A204.1 (cell line): ENCODE measurements around the gene FAM227B.
"Not testable (repeated sequence)": the region's sequence is repeated elsewhere in the genome, so short reads cannot be mapped to it uniquely, and the experiment has no call there.

ENCODE experiments used
- FAIRE-seq: peaks from 2 replicates; lab custom pipeline; 2012; peaks lifted over from hg19 to GRCh38; lab: Jason Lieb, UNC

The FAM227B gene

DNA sequence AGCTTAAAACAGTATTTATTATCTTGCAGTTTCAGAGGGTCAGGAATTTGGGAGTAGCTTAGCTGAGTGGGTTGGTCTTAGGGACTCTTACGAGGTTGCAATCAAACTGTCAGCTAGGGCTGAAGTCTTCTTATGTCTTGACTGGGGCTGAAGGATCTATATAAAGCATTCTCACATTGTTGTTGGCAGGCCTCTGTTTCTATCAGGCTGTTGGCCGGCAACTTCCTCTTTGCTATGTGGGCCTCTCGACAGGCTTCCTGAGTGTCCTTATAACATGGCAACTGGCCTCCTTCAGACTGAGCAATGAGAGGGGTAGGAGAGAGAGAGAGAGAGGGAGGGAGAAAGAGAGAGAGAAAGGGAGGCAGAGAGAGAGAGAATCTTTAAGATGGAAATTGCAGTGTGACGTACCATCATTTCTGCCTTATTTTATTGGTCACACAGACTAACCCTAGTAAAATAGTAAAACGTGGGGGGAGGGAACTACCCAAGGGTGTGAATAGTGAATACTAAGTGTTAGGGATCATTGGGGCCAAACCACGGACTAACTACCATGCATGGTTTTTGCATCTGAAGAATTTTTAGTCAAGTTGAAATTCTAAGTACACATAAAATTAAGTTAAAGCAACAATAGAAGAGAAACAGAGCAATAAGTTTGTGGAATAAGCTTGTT is 181.5 kb downstream of the FAM227B start:
- no peak for FAIRE-seq

DNA sequence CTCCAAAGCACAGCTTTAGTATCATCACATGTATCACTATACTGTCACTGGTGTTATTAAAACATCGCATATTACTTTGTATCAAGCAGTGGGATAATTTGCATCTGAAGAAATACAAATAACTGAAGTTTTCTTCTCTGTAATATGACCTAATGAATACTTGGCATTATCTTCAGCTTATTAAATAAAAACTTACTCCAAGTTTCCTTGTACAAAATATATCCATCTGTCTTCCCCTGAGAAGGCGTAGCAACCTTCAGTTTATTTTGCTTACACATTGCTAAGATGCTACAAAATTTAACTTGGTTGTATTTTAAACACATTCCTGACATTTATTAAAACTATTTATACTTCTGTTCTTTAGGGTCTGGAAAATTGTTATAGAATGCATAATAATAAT is 183.9 kb downstream of the FAM227B start:
- FAIRE-seq = no peak

DNA sequence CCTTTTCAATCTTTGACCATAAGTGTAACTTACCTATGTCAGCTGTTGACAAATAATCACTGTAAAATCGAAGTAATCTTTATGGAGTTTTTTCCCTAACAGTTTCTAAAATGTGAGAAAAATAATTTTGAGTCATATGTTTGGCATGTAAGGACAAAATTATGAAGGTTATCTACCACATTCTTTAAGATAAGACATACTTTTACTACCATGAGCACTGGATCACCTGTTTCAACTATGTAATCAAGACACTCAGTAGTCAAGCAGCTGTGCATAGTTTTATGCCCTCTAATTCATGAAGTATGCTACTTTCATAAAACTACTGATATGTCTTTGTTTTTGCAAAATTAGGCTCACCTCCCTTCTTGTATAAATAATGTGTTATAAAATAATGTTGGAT is 185.4 kb downstream of the FAM227B start:
- no peak for FAIRE-seq

DNA sequence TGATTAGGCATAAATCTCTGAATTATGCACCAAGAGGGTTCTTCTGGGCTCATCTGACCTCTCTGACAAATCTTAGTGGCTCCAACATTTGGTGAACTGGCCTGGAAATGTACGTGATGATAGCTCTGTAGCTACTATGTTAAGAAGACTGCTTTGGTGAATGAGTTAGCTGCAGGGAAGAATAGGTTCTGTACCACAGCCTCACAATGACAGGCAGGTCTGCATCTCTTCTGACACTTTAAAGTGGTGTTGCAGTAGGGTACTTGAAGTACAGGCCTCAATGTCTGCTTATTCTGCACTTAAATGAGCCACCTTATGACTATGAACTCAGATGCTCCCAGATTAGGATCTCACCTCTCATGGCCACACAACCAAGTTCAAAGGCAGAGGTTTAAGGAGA is 190.6 kb downstream of the FAM227B start:
- no peak for FAIRE-seq

DNA sequence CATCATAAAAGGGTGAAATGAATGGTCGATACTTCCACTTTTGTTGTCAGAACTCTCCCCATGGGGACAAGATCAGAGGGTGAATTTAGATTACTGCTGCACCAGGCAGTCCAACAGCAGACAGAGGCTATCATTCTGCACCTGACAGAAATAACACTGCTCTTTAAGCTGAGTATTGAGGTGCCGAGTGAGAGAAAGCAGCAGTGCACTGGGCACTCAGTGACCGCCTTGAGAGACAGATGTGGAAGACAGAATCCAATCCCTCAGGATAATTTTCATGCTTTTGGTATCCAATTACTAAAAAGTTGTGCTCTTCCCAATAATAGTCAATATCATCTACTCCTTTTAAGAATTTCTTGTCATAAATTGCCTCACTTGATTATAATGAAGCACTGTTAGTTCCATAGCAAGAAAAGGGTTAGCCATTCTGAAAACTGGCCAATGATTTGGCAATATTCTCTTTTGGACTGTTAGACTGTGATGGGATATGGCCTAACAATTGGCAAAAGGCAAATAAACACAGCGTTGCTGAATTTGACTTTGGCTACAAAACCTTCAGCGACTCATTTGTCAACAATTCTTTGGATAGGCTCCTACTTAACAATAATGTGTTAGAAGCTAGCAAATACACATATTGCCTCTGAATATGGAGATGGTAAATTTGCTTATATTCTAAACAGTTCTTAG is 192.1 kb downstream of the FAM227B start:
- no peak for FAIRE-seq

DNA sequence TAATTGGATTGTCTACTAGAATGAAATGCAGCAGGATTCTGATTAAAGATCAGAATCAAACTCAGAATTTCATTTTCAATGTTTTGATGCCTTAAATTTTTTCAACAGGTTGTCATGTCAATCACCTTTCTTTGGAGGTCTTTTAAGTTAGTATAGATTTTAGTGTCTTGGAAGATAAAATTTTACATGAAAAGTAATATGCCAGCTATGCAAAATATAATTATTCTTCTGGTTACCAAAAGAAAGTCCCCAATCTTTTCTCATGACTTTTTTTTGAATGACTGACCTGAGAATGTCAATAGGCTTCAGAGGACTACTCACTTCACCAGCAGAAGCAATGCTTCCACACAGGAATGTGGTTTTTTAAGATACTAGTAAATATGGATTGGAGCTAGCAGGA is 193.2 kb downstream of the FAM227B start:
- no peak for FAIRE-seq

DNA sequence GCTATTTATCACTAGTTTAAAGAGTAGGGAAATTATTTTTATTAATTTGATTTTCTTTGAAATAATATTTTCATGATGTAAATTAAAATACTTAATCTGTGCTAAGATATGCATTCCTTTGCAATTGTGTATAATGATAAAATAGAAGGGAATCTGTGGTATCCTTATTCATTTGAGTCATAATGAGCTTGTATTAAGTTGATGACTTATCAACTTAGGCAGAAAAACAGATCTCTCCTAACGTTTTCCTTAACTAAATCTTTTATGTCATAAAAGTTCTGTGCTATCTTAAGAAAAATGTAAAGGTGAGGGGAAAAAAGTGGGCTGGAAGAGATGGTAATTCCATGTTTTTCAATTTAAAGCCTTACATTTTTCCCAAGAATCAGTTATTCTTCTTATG is 195.7 kb downstream of the FAM227B start:
- FAIRE-seq = no peak

DNA sequence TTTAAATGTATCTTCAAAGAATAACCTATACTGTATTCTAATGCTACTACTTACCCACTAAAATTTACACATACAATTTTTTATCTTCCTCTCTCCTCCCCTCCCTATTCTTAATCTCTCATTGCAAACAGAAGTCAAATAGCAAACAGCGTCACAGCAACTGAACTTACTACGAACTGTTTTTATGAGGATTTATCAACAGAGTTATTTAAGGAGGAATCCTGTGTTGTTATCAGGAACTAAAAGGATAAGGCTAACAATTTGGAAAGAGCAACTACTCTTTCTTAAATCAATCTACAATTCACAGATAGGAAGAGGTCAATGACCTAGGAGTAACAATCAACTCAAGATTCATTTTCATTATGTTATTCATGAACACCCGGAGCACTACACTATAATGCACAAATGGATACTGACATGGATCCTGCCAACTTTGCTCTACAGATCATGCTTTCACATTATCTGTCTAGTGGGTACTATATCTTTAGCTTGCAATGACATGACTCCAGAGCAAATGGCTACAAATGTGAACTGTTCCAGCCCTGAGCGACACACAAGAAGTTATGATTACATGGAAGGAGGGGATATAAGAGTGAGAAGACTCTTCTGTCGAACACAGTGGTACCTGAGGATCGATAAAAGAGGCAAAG is 196.6 kb downstream of the FAM227B start:
- no peak for FAIRE-seq

DNA sequence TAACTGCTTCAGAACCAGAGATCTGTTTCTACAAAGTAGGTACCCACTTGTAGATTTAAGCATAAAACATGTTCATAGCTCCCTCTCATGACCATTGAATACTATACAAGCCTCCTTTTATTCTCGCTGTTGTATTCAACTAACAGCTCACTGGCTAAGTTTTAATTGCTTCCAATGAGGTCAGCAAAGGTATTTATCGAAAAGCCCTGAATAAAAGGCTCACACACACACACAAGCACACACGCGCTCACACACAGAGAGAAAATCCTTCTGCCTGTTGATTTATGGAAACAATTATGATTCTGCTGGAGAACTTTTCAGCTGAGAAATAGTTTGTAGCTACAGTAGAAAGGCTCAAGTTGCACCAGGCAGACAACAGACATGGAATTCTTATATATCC is 197.6 kb downstream of the FAM227B start, which contains the start of gene FGF7:
TSS of gene FGF7 (plus strand) at position 222 of the 400 bp plus-strand sequence. CDS start 1,056 bp downstream, outside the sequence.
- no peak for FAIRE-seq

DNA sequence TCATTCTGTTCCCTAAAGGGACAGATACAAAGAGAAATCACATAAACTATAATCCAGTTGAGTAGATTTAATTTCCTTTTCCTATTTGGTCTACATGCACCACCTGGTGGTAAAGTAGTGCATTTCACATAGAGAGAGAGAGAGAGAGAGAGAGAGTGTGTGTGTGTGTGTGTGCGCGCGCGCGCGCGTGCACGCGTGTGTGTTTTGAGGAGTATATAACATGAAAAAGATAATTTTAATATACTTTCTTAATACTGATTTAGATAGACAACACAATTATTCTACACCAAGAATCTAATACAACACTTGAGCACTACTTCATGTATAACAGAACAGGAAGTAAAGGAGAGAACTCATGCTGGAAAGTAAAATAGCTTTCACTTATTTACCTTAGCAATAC is 198.6 kb downstream of the FAM227B start:
- peak; percentile 84 for FAIRE-seq

DNA sequence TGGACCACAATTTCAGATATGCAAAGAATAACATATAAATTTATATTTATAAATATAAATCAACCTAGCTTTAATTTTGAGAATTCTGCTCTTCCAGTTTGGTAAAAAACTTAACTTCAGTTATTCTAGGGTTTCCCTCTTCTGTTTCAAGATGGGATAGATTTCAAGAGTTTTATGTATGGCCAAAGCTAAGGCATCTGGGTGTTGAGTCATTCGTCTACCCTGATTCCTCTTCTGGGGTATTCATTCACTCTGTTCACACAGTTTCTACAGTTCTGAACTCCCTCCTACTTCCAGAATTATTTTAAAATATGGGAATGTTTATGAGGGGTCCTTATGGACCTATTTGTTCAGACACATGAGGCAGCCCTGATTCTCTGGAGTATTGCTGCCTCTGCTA is 201.8 kb downstream of the FAM227B start:
- FAIRE-seq = no peak

DNA sequence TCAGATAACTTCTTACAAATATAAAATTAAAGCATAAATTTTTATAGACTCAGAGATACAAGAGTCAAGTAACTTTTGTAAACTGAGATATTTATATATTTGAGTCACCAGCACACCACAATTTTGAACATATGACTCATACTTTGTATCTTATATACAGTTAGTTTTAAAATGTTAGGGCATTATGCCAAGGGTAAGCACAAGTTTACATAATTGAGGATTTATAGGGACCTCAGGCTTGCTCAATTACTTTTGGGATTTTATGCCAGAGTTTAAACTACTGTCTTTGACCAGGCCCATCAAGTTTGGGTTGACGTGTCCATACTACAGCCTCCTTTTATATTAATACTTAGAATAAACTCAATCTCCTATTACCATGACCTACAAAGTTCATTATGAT is 205.0 kb downstream of the FAM227B start:
- no peak for FAIRE-seq

DNA sequence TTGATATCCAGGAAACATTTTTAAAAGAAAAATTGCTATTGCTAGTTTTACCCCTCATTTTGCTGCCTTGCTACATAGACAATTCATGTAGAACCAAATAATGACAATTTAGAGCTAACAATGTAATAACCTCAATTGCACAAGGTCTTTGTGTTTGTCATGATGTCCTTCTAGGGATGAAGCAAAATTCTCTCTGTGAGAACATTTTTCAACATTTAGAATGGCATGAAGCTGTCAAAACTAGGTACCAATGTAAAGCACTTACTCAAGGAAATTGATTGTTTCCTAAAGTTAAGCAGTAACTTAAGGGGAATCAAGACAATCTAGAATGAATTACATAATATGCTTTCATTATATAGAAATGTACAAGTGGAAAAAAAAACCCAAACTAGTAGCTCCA is 205.5 kb downstream of the FAM227B start:
- no peak for FAIRE-seq

DNA sequence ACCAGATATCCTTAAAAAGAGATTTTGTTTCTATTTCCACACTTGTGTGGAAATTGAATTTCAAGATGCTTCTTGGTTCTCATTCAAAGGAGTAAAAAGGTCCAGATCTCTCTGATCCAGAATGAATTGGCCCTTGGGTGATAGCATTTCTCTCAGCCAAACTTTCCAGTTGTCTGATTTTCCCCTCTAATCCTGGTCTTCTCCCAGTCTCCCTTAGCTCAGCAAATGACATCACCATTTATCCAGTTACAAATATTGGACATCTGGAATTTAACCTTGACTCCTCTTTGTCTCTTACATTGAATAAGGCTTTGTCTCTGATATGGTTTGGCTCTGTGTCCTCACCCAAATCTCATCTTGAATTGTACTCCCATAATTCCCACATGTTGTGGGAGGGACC is 207.8 kb downstream of the FAM227B start:
- FAIRE-seq = no peak

DNA sequence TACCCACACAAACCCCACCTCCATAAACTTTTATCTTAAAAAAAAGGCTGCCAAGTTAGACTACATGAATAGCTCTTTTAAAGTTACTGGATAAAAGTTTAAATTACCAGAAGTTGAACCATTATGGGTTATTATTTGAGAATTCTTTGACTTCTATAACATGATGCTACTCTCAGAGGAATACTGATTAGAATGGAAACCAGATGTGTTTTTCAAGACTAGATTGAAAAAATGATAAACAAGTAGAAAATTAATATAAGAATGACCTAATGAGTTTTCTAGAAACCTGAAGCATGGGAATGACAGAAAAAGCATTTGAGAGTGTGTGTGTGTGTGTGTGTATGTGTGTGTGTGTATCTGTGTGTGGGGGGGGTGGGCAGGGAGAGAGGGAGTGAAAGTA is 210.0 kb downstream of the FAM227B start:
- no peak for FAIRE-seq

DNA sequence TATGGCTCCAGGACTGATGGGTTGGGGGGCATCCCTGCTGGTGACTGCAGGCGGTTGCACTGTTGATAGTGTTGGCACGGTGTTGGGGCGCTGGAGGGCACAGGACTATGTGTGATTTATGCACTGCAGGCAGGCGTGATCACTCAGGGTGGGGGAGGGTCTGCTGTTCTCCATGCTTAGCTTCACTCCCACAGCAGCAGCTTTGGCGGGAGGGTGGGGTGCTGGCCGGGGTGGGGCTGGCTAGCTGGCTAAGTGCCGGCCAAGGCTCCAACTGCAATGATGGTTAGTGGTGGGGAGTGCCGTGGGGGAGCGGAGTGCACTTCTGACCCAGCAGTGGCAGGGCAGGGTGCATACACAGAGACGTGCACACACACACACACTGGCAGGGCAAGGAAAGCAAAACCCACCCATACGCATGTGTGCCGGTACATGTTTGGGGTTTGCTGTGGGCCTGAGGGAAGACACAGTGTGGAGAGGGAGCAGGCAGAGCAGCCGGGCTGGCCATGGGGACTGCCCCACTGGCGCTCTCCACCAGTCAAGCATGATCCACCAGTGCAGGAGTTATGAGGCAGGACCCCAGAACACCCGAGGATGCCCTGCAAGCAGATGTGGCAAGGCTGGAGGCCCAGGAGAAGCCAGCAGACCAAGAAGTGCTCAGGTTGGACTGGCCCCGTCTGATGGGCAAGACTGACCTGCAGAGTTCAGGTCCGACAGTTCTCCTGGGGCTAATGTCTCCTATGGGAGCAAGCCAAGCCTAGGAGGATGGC is 214.1 kb downstream of the FAM227B start:
- no peak for FAIRE-seq

DNA sequence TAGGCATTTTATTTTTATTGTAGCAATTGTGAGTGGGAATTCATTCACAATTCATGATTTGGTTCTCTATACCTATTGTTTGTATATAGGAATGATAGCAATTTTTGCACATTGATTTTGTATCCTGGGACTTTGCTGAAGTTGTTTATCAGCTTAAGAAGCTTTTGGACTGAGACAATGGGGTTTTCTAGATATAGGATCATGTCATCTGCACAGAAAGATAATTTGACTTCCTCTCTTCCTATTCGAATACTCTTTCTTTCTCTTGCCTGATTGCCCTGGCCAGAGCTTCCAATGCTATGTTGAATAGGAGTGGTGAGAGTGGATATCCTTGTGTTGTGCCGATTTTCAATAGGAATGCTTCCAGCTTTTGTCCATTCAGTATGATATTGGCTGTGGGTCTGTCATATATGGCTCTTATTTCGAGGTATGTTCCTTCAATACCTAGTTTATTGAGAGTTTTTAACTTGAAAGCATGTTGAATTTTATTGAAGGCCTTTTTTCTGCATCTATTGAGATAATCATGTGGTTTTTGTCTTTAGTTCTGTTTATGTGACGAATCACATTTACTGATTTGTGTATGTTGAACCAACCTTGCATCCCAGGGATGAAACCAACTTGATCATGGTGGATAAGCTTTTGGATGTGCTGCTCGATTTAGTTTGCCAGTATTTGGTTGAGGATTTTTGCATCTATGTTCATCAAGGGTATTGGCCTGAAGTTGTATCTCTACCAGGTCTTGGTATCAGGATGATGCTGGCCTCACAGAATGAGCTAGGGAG is 217.9 kb downstream of the FAM227B start:
- not testable (repeated sequence) for FAIRE-seq

DNA sequence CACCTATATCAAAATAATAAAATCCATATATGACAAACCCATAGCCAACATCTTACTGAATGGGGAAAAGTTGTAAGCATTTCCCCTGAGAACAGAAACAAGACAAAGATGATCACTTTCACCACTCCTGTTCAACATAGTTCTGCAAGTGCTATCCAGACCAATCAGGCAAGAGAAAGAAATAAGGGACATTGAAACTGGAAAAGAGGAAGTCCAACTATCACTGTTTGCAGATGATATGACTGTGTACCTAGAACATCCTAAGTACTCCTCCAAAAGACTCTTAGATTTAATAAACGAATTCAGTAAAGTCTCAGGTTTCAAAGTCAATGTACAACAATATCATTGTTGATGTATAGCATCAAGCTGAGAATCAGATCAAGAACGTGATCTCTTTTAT is 233.1 kb downstream of the FAM227B start:
- FAIRE-seq = no peak

DNA sequence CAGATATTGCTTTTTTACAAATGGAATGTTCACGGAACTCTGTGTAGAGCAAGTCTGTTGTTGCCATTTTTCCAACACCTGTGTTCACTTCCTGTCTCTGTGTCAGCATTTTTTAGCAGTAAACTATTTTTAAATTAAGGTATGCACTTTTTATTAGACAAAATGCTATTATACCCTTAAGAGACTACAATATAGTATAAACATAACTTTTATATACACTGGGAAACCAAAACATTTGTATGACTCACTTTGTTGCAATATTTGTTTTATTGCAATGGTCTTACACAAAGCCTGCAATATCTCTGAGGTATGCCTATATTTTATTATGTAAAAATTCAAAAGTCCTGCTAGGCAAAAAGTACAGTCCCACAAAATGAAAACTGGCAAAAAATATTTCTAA is 237.4 kb downstream of the FAM227B start:
- no peak for FAIRE-seq

DNA sequence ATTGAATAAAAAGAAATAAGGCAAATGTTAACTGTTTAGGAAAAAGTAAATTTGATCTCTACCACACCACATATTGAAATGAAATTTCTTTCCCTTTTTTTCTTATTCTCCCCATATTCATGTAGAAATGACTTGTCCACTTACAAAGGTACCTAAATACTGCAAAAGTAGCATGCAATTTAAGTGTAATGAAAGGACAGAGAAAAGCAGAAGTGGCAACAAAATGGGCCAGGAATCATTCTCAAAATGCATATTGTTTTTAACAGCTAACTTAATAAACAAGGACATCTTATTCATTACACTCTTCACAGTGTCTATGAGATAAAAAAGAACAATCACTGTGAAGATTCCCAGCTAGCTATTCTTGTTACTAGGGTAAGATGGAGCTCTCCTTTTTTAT is 238.2 kb downstream of the FAM227B start:
- FAIRE-seq = no peak

DNA sequence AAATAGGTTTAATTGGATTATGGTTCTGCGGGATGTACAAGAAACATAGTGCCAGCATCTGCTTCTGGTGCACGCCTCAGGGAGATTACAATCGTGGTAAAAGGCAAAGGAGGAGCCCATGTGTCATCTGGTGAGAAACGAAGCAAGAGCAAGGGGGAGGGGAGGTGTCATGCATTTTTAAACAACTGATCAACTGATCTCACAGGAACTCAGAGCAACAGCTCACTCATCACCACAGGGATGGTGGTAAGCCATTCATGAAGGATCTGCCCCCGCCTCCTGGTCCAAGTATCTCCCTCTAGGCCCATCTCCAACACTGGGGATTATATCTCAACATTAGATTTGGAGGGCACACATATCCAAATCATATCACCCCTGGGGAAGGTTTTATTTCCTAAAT is 239.7 kb downstream of the FAM227B start:
- FAIRE-seq = no peak

DNA sequence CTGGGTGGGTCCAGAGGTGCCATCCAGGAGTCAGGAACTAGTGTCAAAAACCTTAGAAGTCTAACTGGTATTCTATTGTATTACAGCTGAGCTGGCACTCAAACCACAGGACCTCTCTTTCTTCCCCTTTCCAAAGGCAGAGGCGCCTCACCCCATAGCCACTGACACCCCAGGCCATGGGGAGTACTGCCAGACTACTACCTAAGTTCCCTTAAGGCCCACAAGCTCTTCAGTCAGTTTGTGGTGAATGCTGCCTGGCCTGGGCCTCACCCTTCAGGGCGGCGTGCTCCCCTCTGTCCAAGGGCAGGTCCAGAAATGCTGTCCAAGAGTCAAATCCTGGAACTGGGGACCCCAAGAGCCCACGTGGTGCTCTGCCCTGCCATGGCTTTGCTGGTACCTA is 240.6 kb downstream of the FAM227B start:
- FAIRE-seq = no peak
